GM12878 (cell line): ENCODE data around the gene SH3BP1.
A peak's percentile ranks its signal among the peaks of the same experiment; 100 is the strongest.

Source experiments
- GABPA ChIP-seq: IDR thresholded peaks from 2 replicates; pipeline ENCODE4 v1.6.1; 2014; ENCODE audit warnings: antibody characterized with exemption, low read depth, mild to moderate bottlenecking, inconsistent platforms
- POLR2A ChIP-seq: IDR thresholded peaks from 2 replicates; pipeline ENCODE4 v1.6.1; 2011; ENCODE audit warnings: low read depth, mild to moderate bottlenecking, low read length
- TCF12 ChIP-seq: IDR thresholded peaks from 2 replicates; pipeline ENCODE4 v1.6.1; 2011; ENCODE audit warnings: low read depth, mild to moderate bottlenecking, low read length
- YBX1 ChIP-seq: fragments of 450-650 bp; IDR thresholded peaks from 2 replicates; pipeline ENCODE4 v1.6.1; 2016; ENCODE audit warnings: antibody characterized with exemption
- TF ChIP-seq, protein P1 (sequence below): fragments of 450-650 bp; IDR thresholded peaks from 2 replicates; pipeline ENCODE4 v1.6.1; 2016; ENCODE audit warnings: mild to moderate bottlenecking

DNA sequence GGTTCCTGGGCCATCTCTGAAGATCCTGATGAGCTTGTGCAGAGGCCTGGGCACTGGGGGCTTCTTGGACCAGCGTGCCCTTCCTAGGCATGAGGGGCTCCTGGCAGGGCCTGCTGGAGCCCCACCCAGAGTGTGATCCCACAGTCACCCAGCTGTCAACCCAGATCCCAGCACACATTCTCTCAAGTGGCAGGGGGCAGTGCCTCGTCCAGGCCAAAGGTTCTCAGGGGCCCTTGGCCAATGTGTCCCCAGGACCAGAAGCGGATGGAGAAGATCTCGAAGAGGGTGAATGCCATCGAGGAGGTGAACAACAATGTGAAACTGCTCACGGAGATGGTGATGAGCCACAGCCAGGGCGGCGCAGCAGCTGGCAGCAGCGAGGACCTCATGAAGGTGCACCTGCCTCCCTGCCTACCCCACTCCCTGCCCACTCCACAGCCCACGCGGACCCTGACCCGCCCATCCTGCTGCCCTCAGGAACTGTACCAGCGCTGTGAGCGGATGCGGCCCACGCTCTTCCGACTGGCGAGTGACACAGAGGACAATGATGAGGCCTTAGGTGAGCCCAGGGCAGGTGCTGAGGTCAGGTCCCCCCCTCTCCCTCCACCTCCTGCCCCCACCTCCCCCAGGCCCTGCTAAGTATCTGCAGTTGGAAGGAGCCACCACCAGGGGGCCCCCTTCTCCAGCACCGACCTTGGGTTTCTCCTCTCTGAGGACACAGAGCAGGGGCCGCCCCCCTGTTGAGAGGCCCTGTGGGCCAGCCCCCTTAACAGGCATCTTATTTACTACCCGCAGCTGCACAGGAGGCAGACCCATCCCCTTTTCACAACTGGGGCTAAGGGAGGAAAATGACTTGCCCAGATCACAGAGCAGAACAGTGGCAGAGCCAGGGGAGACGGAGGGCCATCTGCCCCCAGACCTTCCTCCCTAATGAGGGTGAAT, 16.1 kb upstream of the SH3BP1 start:
- TF ChIP-seq GABPA (no peak), POLR2A (peak; percentile 54), YBX1 (no peak), TCF12 (no peak)
- TF ChIP-seq, protein P1, sequence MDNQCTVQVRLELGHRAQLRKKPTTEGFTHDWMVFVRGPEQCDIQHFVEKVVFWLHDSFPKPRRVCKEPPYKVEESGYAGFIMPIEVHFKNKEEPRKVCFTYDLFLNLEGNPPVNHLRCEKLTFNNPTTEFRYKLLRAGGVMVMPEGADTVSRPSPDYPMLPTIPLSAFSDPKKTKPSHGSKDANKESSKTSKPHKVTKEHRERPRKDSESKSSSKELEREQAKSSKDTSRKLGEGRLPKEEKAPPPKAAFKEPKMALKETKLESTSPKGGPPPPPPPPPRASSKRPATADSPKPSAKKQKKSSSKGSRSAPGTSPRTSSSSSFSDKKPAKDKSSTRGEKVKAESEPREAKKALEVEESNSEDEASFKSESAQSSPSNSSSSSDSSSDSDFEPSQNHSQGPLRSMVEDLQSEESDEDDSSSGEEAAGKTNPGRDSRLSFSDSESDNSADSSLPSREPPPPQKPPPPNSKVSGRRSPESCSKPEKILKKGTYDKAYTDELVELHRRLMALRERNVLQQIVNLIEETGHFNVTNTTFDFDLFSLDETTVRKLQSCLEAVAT, result no peak
